Thymus (tissue), 11 donors: Measurements from ENCODE around the gene RPS19. TPM values are rescaled to one million over a fixed set of nuclear protein-coding genes. Genes with fewer than 3 reads are reported as not detected.
A peak's percentile ranks its signal among the peaks of the same experiment; 100 is the strongest.

Source experiments
- DNase-seq, 9 donors: peaks; one replicate each; pipeline ENCODE4 v3.0.0-alpha.2; 2013; ENCODE audit warnings: low spot score in 9 of 9, low read depth in 6 of 9, missing footprints in 1 of 9
- H3K27ac ChIP-seq, 2 donors: one replicate each; pipeline ENCODE4 v1.5.1; 2013; ENCODE audit warnings: control low read depth in 1 of 2, low read depth in 1 of 2, low read length in 1 of 2, mild to moderate bottlenecking in 1 of 2, moderate library complexity in 1 of 2
- H3K27me3 ChIP-seq, 2 donors: one replicate each; pipeline ENCODE4 v1.5.1; 2013; ENCODE audit warnings: low read length in 1 of 2; ENCODE audit not compliant: control insufficient read depth in 2 of 2, insufficient read depth in 1 of 2
- H3K36me3 ChIP-seq, 2 donors: one replicate each; pipeline ENCODE4 v1.5.1; 2013; ENCODE audit warnings: low read length in 1 of 2, mild to moderate bottlenecking in 1 of 2, moderate library complexity in 1 of 2; ENCODE audit not compliant: control insufficient read depth in 2 of 2, insufficient read depth in 2 of 2
- H3K4me1 ChIP-seq, 2 donors: one replicate each; pipeline ENCODE4 v1.5.1; 2013; ENCODE audit warnings: low read length in 2 of 2; ENCODE audit not compliant: control insufficient read depth in 2 of 2, insufficient read depth in 2 of 2
- H3K4me3 ChIP-seq, 2 donors: one replicate each; pipeline ENCODE4 v1.5.1; 2013; ENCODE audit warnings: low read length in 2 of 2, control low read depth in 1 of 2, mild to moderate bottlenecking in 1 of 2
- H3K9me3 ChIP-seq, 2 donors: one replicate each; pipeline ENCODE4 v1.5.1; 2013; ENCODE audit warnings: low read length in 1 of 2, mild to moderate bottlenecking in 1 of 2; ENCODE audit not compliant: control insufficient read depth in 2 of 2, insufficient read depth in 1 of 2
- WGBS: extraction: QIAGEN DNeasy Blood & Tissue Kit; methylation state at CpG from one replicate; pipeline ENCODE4 v1.1.7; 2013; 5-methylcytosine and 5-hydroxymethylcytosine counted together
- polyA plus RNA-seq: library from polyadenylated mRNA; stranded (reverse); fragments of 200-250 nt; gene quantifications from one replicate; pipeline ENCODE4 v1.2.3, GENCODE V29; 2013
- total RNA-seq: library from RNA; stranded (reverse); fragments of 120-200 nt; gene quantifications from one replicate; pipeline ENCODE4 v1.2.4, GENCODE V29; 2013
- donor health status: healthy.

The RPS19 gene
- total and polyA plus RNA-seq, 2 donors, result 3,743 to 3,799 TPM

DNA sequence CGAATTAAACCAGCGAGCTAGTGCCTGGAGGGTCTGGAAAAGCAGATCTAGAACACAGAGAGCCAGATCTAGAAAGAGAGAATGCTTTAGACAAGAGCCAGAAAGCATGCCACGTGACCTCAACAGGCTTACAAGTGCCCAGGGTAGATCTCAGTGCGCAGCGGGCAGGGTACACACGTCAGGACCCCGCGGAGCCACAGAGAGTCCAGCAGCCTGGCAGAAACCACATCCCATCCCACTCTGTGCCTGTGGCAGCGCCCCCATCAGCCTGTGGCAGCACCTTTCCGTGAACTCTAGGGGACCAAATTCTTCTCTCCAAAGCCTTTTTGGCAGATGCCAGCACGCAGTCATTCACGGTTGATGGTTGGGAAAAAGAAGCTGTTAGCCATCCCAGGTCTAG lies 28.9 kb downstream of the RPS19 start:
- 81% methylated on average over 12 of the region's 12 CpGs for WGBS
- Histone ChIP-seq H3K9me3 (no peaks in the 10 kb centered on the region), H3K4me3 (peak overlapping the region in 1 of 2 donors; percentile 55), H3K36me3 (peaks cover 46 to 49% of the 10 kb centered on the region in 2 donors), H3K27ac (peak overlapping the region; percentile 90 to 96), H3K27me3 (no peaks in the 10 kb centered on the region), H3K4me1 (peaks cover 25 to 74% of the 10 kb centered on the region in 2 donors)
- no peak for DNase-seq

DNA sequence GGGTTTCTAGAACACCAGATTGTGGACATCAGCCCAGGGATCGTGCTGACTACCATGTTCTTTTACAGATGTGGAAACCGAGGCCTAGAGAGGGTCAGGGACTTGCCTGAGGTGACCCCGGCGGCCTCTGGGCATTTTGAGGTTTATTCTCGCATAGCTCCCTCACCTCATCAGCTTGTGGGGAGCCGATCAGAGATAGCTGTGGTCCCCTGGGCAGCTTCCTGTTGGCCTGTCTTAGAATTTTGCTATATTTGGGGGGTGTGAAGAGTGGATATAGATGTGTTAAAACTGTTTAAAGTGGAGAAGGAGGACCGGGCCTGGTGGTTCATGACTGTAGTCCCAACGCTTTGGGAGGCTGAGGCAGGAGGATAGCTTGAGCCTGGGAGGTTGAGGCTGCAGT lies 29.8 kb downstream of the RPS19 start:
- DNase-seq, result no peak
- Histone ChIP-seq H3K27ac (no peak overlapping the region), H3K9me3 (no peaks in the 10 kb centered on the region), H3K4me1 (peaks cover 22 to 70% of the 10 kb centered on the region in 2 donors), H3K36me3 (peaks cover 54 to 58% of the 10 kb centered on the region in 2 donors), H3K4me3 (no peak overlapping the region), H3K27me3 (no peaks in the 10 kb centered on the region)
- WGBS, result 96% methylated on average over 8 of the region's 8 CpGs

DNA sequence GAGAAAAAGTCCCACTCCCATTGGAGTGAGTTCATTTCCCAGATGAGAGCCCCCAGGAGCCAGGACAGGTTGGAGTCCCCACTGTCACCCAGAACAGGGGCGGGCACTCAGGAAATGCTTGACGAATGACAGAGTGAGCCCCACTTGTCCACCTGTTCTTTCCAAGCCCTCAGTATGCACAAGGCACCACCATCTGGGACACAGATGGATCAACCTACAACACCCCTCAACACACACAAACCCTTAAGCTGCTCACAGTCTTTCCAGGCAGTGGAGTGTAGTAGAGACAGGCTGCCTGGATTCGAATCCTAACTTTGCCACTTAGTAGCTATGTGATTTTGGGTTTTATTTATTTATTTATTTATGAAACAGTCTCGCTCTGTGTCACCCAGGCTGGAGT lies 30.9 kb downstream of the RPS19 start:
- Histone ChIP-seq H3K27me3 (no peaks in the 10 kb centered on the region), H3K4me1 (peaks cover 13 to 59% of the 10 kb centered on the region in 2 donors), H3K27ac (no peak overlapping the region), H3K4me3 (no peak overlapping the region), H3K9me3 (no peaks in the 10 kb centered on the region), H3K36me3 (peaks cover 62 to 69% of the 10 kb centered on the region in 2 donors)
- 97% methylated on average over 4 of the region's 4 CpGs for WGBS
- no peak for DNase-seq

DNA sequence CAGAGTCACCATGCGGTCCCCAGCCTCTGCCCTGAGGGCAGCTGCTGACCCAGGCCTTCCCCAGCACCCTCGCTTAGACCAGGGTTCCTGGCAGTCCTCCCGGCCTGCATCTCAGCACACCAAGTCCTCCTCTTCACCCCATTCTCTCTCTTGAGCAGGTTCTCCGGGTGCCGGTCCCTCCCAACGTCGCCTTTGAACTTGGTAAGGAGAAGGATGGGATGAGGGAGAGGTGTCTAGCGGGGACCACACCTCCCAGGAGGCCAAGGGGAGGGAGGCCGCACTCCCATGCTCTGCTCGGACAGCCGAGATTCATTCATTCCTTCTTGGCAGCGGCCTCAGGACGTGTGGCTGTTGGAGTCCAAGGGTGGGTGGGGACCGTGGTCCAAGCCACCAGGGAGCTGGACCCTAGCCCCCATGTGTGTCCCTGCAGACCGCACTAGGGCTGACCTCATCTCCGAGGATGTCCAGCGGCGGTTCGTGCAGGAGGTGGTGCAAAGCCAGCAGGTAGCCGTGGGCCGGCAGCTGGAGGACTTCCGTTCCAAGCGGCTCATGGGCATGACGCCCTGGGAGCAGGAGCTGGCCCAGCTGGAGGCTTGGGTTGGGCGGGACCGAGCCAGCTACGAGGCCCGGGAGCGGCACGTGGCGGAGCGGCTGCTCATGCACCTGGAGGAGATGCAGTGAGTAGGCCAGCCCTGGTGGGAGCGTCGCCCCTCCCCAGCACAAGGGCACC lies 32.3 kb downstream of the RPS19 start:
- H3K27me3 ChIP-seq, result no peaks in the 10 kb centered on the region
- H3K9me3 ChIP-seq, result no peaks in the 10 kb centered on the region
- DNase-seq, result no peak
- peaks cover 74 to 76% of the 10 kb centered on the region in 2 donors for H3K36me3 ChIP-seq
- peaks cover 9 to 46% of the 10 kb centered on the region in 2 donors for H3K4me1 ChIP-seq
- no peak overlapping the region for H3K27ac ChIP-seq
- 97% methylated on average over 34 of the region's 34 CpGs for WGBS
- no peak overlapping the region for H3K4me3 ChIP-seq

DNA sequence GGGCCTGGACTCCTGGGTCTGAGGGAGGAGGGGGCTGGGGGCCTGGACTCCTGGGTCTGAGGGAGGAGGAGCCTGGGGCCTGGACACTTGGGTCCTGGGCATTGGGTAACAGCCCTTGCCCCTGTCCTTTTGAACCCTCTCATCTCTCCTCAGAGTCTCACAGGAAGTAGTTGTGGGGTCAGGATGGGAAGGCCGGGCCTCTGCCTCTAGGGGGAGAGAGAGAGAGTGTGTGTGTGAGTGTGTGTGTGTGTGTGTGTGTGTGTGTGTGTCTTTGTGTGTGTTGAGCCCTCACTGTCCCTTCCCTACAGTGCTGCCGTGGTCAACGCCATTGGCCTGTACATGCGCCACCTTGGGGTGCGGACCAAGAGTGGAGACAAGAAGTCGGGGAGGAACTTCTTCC lies 33.8 kb downstream of the RPS19 start:
- Histone ChIP-seq H3K27me3 (no peaks in the 10 kb centered on the region), H3K4me1 (peaks cover under 1 to 31% of the 10 kb centered on the region in 2 donors), H3K4me3 (no peak overlapping the region), H3K27ac (no peak overlapping the region), H3K36me3 (peaks cover 80 to 86% of the 10 kb centered on the region in 2 donors), H3K9me3 (no peaks in the 10 kb centered on the region)
- 85% methylated on average over 6 of the region's 6 CpGs for WGBS
- DNase-seq, result peak in 1 of 9 donors; percentile 40

DNA sequence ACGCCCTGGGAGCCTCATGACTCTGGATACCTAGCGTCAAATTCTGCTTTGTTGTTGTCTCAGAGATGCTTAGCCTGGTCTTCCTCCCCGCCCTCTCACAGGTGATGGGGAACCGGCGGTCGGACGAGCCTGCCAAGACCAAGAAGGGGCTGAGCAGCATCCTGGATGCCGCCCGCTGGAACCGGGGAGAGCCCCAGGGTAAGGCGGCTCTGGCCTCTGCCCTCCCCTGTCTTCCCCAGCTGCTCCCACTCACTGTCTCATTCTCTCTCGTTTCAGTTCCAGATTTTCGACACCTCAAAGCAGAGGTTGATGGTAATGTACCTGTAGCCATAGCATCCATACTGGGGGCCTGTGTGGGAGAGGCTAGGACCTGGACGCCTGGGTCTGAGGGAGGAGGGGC lies 34.3 kb downstream of the RPS19 start:
- 96% methylated on average over 14 of the region's 14 CpGs for WGBS
- Histone ChIP-seq H3K4me1 (peaks cover 0 to 26% of the 10 kb centered on the region in 2 donors), H3K36me3 (peaks cover 79 to 86% of the 10 kb centered on the region in 2 donors), H3K27me3 (no peaks in the 10 kb centered on the region), H3K27ac (no peak overlapping the region), H3K9me3 (no peaks in the 10 kb centered on the region), H3K4me3 (no peak overlapping the region)
- no peak for DNase-seq

DNA sequence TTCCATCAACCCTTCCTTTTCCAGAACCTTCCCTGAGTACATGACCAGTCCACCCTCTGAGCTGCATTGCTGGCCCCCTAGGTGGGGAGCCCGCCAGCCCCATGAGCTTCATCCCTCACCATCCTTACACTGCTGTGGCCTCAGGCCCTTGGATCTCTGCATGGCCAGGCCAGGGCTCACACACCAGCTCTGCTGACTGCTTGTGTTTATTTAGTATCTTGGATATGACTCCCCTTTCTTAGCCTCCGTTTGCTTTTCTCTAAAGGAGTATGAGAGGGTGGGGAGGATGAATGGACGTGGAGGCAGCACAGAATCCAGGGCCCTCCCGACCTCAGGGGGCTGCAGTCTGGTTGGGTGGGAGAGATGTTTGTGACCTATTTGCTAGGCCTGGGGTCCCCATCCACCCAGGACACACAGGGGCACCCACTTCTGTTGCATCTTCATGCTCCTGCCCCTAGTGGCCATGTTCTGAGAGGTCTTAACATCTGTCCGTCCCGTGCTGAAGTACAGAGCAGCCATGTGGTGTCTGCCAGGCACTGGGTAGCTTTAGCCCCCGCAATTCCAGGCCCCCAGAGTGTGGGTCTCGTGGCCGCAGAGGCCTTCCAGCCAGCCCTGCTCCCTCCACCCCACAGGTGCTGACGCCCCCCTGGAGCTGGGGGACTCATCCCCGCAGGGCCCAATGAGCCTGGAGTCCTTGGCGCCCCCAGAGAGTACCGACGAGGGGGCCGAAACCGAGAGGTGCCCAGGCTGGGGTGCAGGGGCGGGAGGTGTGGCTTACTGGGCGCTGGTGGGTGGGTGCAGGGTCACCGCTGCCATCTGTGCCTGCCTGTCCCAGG lies 35.9 kb downstream of the RPS19 start:
- 97% methylated on average over 19 of the region's 19 CpGs for WGBS
- Histone ChIP-seq H3K27me3 (no peaks in the 10 kb centered on the region), H3K9me3 (no peaks in the 10 kb centered on the region), H3K27ac (no peak overlapping the region), H3K4me1 (peaks cover 0 to 16% of the 10 kb centered on the region in 2 donors), H3K36me3 (peaks cover 79 to 85% of the 10 kb centered on the region in 2 donors), H3K4me3 (no peak overlapping the region)
- no peak for DNase-seq

DNA sequence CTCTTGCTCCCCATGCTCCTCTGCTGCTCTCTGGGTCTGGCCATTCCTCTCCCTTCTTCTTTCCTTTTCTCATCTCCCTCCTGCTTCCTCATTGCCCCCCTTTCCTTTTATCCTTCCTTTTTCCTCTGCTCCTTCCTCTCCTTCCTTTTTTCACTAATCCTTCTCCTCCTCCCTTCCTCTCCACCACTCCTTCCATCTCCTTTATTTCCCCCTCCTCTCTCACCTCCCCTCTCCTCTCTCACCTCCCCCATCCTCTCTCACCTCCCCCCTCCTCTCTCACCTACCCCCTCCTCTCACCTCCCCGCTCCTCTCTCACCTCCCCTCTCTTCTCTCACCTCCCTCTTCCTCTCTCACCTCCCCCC lies 36.5 kb downstream of the RPS19 start:
- 78% methylated on average over 1 of the region's 1 CpG for WGBS
- Histone ChIP-seq H3K4me3 (no peak overlapping the region), H3K27ac (no peak overlapping the region), H3K9me3 (no peaks in the 10 kb centered on the region), H3K27me3 (no peaks in the 10 kb centered on the region), H3K4me1 (peaks cover 0 to 13% of the 10 kb centered on the region in 2 donors), H3K36me3 (peaks cover 80 to 84% of the 10 kb centered on the region in 2 donors)
- DNase-seq, result no peak

DNA sequence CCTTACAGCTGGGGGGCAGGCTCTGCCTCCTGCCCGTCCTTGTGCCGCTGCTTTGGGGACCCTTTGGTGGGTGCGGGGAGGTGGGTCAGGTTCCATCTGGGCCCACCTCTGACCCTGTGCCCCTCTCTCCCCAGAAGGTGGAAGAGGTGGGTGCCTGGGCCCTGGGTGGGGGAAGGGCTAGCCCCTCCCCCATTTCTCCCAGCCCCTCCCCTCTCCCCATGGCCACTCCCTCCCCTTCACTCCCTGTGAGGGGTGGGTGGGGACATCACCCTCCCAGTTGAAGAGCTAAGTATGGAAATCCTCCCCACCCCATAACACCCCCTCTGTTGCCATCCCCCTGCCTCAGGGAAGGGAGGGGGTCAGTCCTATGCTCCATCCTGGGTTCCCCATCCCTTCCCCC lies 37.1 kb downstream of the RPS19 start:
- Histone ChIP-seq H3K27me3 (no peaks in the 10 kb centered on the region), H3K9me3 (no peaks in the 10 kb centered on the region), H3K36me3 (peaks cover 80 to 84% of the 10 kb centered on the region in 2 donors), H3K27ac (no peak overlapping the region), H3K4me1 (peaks cover 0 to 7% of the 10 kb centered on the region in 2 donors), H3K4me3 (no peak overlapping the region)
- WGBS, result 98% methylated on average over 3 of the region's 3 CpGs
- DNase-seq, result no peak
